Measurements from ENCODE around the gene FAM3C.
"Not testable (repeated sequence)": the region's sequence is repeated elsewhere in the genome, so short reads cannot be mapped to it uniquely, and the experiment has no call there.

Gene FAM3C

DNA sequence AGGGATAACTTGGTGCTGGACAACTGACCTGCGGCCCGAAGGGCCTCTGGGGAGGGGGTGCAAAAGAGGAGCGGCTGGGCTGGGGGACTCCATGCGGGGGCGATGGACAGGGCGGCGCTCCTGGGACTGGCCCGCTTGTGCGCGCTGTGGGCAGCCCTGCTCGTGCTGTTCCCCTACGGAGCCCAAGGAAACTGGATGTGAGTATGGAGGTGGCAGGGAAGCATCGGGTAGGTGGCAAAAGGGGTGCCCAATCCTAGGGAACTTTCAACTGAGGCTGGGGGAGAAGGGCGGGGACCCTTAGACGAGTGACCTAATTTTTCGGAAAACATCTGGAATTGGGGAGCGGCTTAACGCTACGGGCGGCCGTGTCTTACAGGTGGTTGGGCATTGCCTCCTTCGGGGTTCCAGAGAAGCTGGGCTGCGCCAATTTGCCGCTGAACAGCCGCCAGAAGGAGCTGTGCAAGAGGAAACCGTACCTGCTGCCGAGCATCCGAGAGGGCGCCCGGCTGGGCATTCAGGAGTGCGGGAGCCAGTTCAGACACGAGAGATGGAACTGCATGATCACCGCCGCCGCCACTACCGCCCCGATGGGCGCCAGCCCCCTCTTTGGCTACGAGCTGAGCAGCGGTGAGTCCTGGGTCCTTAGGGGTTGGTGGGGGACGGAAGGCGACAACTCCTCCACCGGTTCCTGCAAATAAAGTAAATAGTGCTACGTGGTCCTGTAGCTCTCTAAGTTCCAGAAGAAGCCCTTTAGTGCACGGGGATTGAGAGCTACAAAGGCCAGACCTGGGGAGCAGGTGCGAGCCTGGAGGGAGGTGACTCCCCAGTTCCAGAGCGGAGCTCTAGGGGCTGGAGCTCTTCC, 66.7 kb downstream of the FAM3C start:
- DNase-seq = peak in 2 of 5 experiments; percentile 2 to 29

- no peak for DNase-seq
Observed at GRCh38 chr7:121328508-121329190, 67.5 kb downstream of the FAM3C start, which contains the start of gene WNT16. WNT16 (plus strand) TSS chr7:121329000; CDS start chr7:121329293, 293 bp downstream.

DNA sequence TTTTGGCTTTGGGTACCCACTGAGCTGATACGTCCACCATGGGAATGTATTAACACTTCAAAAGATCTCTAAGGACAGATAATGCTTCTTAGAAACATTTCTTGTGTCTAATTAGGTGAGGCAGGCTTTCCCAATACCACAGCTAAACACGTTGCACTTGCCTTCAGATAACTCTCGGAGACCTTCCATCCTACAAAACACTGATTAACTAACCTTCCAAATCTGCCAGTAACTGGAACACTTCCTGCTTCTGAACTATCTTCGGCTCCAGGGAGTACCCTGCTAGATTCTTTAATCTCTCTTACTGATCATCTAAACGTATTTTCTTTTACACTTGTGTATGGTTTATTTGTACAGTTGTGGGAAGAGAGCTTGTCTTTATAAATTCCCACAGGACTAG, 68.4 kb downstream of the FAM3C start:
- no peak for DNase-seq

DNA sequence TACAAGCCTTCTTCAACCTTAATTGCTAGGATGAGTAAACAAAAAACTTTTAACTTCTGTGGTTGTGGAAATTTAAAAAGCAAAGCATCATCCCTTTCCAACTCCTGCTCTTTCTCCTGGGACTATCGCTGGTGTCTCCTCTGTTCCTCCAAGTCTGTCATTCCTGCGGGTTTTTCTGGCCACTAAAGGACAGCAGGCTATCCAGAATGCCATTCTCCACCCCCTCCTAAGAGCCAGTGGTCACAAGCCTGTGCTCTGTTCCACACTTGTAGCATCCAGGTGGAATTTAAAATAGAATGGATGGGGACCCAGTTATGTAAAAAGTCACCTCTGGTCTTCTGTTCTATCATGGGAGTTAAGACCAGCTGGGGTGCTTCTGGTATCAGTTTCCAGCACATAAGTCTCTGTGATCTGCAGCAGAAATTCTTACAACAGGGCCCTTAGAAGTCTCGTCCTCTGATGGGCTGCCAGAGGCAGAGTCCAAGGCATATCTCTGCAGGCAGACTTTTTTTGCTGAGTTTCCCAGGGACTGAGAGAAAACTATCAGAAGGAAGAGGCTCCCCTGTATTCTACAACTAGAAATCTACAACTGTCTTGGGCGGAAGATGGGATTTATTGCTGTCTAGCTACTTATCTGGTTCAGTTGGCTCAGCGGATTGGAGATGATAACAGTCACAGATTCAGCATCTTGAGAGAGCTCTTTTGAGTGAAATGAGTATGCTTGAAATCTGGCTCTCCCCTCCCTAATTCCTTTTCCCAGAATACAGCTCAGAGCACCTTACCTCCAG, 72.4 kb downstream of the FAM3C start:
- no peak for DNase-seq

GRCh38 chr7:121322460-121322859, 73.6 kb downstream of the FAM3C start:
- DNase-seq = no peak

DNA sequence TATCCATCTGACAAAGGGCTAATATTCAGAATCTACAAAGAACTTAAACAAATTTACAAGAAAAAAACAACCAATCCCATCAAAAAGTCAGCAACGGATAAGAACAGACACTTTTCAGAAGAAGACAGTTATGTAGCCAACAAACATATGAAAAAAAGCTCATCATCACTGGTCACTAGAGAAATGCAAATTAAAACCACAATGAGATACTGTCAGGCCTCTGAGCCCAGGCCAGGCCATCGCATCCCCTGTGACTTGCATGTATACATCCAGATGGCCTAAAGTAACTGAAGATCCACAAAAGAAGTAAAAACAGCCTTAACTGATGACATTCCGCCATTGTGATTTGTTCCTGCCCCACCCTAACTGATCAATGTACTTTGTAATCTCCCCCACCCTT, 80.9 kb downstream of the FAM3C start:
- DNase-seq = not testable (repeated sequence)

- DNase-seq = no peak
Observed at GRCh38 chr7:121313793-121314676, 82.1 kb downstream of the FAM3C start.

DNA sequence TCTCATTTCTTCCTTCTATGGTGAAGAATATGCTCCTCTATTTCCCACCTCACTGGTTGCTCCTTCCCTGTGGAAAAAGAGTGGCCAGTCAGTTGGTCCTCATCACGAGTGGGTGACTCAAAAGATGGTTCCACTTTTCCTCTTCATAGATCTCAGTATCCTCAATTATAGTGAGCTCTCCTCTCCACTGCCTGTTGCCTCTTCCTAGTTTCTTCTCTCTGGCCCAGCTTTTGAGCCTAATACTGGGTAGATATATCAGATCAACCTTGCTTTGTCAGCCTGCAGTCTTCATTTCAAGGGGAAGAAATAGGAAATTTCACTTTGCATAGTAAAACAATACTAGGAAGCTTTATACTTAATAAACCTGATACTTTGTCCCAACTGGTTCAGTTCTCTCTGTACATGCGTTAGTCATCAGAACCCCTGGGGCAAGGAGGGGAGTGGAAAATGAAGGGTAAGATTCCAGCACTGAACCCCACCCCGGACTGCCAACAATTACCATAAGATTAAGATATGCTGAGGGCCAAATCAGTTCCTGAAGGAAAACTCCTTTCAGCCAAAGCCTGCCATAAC, 82.8 kb downstream of the FAM3C start:
- no peak for DNase-seq

- DNase-seq = no peak
Observed at GRCh38 chr7:121307021-121307574, 89.0 kb downstream of the FAM3C start.

DNA sequence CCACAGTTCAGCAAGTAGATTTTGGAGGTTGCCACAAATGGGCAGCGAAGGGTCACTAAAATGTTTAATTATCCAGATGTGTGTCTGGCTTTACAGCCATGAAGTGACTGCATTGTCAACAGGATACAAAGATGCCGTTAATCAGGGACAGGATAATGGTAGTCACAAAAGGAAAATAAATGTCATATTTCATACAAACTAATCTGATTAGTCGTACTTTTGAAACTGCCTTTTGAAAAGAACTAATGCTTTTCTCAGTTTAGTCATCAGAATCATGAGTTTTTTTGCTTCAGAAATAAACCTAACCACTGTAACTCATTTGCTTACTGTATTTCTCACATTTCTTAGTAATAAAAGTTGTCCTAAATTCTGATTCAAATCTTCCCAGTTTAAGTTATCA, 89.5 kb downstream of the FAM3C start:
- no peak for DNase-seq

GRCh38 chr7:121305109-121305508, 91.0 kb downstream of the FAM3C start:
- DNase-seq = no peak

DNA sequence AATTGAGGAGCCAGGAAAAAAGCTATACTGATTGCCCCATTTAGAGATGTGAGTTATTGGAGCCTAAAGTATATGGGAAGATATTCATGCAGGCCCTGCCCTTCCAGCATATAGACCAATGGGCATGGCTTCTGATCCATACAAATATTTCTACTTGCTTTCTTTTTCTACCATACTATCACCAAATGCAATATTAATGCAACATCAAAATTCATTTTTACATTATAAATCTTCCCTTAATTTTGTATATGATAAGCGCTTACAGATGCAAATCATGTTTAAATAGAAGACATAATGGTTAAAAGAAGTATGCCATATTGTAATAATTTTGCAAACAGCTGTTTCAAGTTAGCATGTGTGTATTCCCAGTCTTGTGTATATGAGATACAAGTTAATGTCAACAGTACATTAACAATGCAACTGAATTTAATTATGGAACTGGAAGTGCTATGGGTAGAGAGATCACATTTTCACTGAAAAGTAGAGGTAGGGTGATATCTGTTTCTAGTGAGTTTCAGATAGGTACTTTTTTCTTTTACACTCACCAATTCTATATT, 91.9 kb downstream of the FAM3C start:
- no peak for DNase-seq

DNA sequence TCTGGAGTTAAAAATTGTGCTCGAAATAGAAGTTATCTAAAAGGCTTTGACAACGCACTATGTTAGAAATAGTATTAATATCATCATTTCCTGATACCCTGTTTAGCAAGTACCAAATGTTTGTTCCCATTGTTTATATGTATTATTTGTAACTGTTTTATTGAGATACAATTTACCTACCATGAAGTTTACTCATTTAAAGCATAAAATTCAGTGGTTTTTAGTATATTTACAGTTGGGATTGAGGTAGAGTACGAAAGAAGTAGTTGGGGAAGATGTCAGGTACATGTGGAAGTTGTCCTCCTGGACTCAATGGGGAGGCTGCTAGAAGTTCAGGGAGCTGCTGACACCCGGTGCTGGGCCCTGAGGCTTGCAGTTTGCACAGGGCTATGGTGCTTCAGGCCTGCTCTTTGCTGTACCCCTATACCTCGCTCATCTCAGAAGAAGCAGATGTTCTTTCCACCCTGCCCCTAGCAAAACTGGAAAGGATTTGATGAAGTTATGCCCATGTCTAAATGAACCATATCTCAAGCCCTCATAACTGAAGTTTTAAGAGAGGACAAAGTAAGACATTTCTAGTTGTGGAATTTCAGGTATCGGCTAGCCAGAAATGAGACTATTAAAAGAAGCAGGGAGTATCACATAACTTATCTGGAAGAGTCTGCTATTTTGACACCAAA, 92.5 kb downstream of the FAM3C start:
- no peak for DNase-seq

DNA sequence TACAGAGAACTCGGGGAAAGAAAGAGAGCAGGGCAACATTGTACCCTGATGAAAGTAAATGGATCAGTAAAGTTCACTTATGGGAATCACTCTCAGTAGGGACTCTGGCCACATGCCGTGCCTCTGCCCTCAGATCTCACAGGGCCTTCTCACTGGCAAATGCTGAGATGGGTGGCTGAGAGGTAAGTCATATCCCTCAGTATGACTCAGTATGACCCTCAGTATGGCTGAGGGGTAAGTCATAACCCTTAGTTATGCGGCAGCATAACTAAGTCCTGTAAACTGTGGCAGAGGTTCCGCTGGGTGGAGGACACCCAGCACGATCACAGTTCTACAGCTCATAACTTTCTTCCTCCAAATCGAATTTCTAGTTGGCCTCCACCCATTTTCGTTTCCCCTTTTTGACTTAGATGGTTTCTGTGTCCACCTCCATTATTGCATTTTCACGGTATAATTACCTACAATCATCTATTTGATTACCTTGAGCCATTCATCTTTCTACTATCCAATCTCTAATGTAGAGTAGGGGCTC, 93.8 kb downstream of the FAM3C start:
- no peak for DNase-seq

GRCh38 chr7:121301446-121302213, 94.5 kb downstream of the FAM3C start:
- DNase-seq = no peak

GRCh38 chr7:121300685-121301420, 95.3 kb downstream of the FAM3C start:
- DNase-seq = no peak
